HEK293 (cell line): Measurements from ENCODE around the gene FKBP14.

Experiments used
- CTCF ChIA-PET: fragments of 350-600 bp; formaldehyde crosslinking; extraction: SDS; loops from one replicate; lab custom pipeline; 2021; ENCODE audit warnings: antibody characterized with exemption; lab: Yijun Ruan, JAX
- POLR2A ChIA-PET: fragments of 300-600 bp; formaldehyde crosslinking; extraction: SDS; loops from one replicate; lab custom pipeline; 2020; ENCODE audit warnings: antibody characterized with exemption, inconsistent platforms; lab: Yijun Ruan, JAX
- H3K27ac ChIP-seq: fragments of 200-500 bp; sonication (Bioruptor generic); 2 replicates; pipeline ENCODE4 v1.5.1; 2014; ENCODE audit warnings: low read depth, low read length, control low read depth, inconsistent platforms; ENCODE audit errors: extremely low read depth
- H3K36me3 ChIP-seq, 2 experiments: fragments of 200-500 bp in 1 of 2; sonication (Bioruptor generic) in 1 of 2; 1 replicate in 1 of 2; 2 replicates in 1 of 2; pipeline ENCODE4 v1.5.1; 2014 to 2017; ENCODE audit warnings: inconsistent platforms in 2 of 2, low read length in 2 of 2; ENCODE audit not compliant: control insufficient read depth in 2 of 2, insufficient read depth in 1 of 2
- H3K4me1 ChIP-seq: fragments of 200-500 bp; sonication (Bioruptor generic); 2 replicates; pipeline ENCODE4 v1.5.1; 2014; ENCODE audit warnings: mild to moderate bottlenecking, low read length, inconsistent platforms; ENCODE audit not compliant: control insufficient read depth, insufficient read depth
- H3K4me3 ChIP-seq: 2 replicates; pipeline ENCODE4 v1.5.1; 2011; ENCODE audit warnings: low read depth, mild to moderate bottlenecking, control low read depth, low read length, moderate library complexity
- H3K9me3 ChIP-seq: fragments of 200-500 bp; sonication (Bioruptor generic); 2 replicates; pipeline ENCODE4 v1.5.1; 2014; ENCODE audit warnings: low read depth, low read length, inconsistent platforms; ENCODE audit not compliant: control insufficient read depth, insufficient read depth
- ELK4 ChIP-seq: IDR thresholded peaks from 2 replicates; pipeline ENCODE4 v1.6.1; 2011; ENCODE audit warnings: mild to moderate bottlenecking, low read depth, low read length, borderline replicate concordance
- GLI2 ChIP-seq: fragments of 450-650 bp; formaldehyde crosslinking; IDR thresholded peaks from 2 replicates; pipeline ENCODE4; 2017; ENCODE audit warnings: missing biosample characterization, missing genetic modification characterization, low read depth, borderline replicate concordance
- HOXC10 ChIP-seq: sonication (generic); formaldehyde crosslinking; IDR thresholded peaks from 2 replicates; pipeline ENCODE4 v1.8.1; 2023; ENCODE audit warnings: mild to moderate bottlenecking, missing genetic modification reagents
- KLF1 ChIP-seq: fragments of 450-650 bp; formaldehyde crosslinking; IDR thresholded peaks from 2 replicates; pipeline ENCODE4 v1.5.1; 2016; ENCODE audit warnings: missing biosample characterization, missing genetic modification characterization
- KLF16 ChIP-seq: fragments of 450-650 bp; formaldehyde crosslinking; IDR thresholded peaks from 2 replicates; pipeline ENCODE4 v1.5.1; 2017; ENCODE audit warnings: missing biosample characterization, missing genetic modification characterization
- KLF8 ChIP-seq: fragments of 450-650 bp; formaldehyde crosslinking; IDR thresholded peaks from 2 replicates; pipeline ENCODE4 v1.5.1; 2016; ENCODE audit warnings: missing biosample characterization, missing genetic modification characterization
- KLF9 ChIP-seq: fragments of 450-650 bp; formaldehyde crosslinking; IDR thresholded peaks from 2 replicates; pipeline ENCODE4 v1.5.1; 2016; ENCODE audit warnings: missing biosample characterization, missing genetic modification characterization, low read depth
- SALL2 ChIP-seq: fragments of 450-650 bp; formaldehyde crosslinking; IDR thresholded peaks from 2 replicates; pipeline ENCODE4 v1.5.0; 2017; ENCODE audit warnings: missing biosample characterization, mild to moderate bottlenecking, missing genetic modification characterization, borderline replicate concordance
- YY1 ChIP-seq: fragments of 450-650 bp; formaldehyde crosslinking; IDR thresholded peaks from 2 replicates; pipeline ENCODE4 v1.5.1; 2018; ENCODE audit warnings: missing biosample characterization, missing genetic modification characterization
- ZBTB1 ChIP-seq: fragments of 450-650 bp; formaldehyde crosslinking; IDR thresholded peaks from 2 replicates; pipeline ENCODE4 v1.5.1; 2016; ENCODE audit warnings: missing biosample characterization, missing genetic modification characterization
- ZBTB21 ChIP-seq: fragments of 450-650 bp; formaldehyde crosslinking; IDR thresholded peaks from 2 replicates; pipeline ENCODE4 v1.5.1; 2017; ENCODE audit warnings: missing biosample characterization, missing genetic modification characterization
- ZFP3 ChIP-seq: fragments of 450-650 bp; formaldehyde crosslinking; IDR thresholded peaks from 2 replicates; pipeline ENCODE4 v1.5.1; 2016; ENCODE audit warnings: low read depth, missing biosample characterization, missing genetic modification characterization
- ZNF10 ChIP-seq: fragments of 450-650 bp; formaldehyde crosslinking; IDR thresholded peaks from 2 replicates; pipeline ENCODE4 v1.5.1; 2017; ENCODE audit warnings: missing biosample characterization, missing genetic modification characterization
- ZNF223 ChIP-seq: fragments of 450-650 bp; formaldehyde crosslinking; IDR thresholded peaks from 2 replicates; pipeline ENCODE4 v1.5.1; 2016; ENCODE audit warnings: missing biosample characterization, missing genetic modification characterization
- ZNF24 ChIP-seq: fragments of 450-650 bp; formaldehyde crosslinking; IDR thresholded peaks from 2 replicates; pipeline ENCODE4 v1.5.1; 2016; ENCODE audit warnings: missing biosample characterization, missing genetic modification characterization
- ZNF248 ChIP-seq: fragments of 450-650 bp; formaldehyde crosslinking; IDR thresholded peaks from 2 replicates; pipeline ENCODE4 v1.5.1; 2017; ENCODE audit warnings: missing biosample characterization, missing genetic modification characterization
- ZNF324 ChIP-seq: fragments of 450-650 bp; formaldehyde crosslinking; IDR thresholded peaks from 2 replicates; pipeline ENCODE4 v1.5.1; 2016; ENCODE audit warnings: missing biosample characterization, missing genetic modification characterization
- ZNF391 ChIP-seq: fragments of 450-650 bp; formaldehyde crosslinking; IDR thresholded peaks from 2 replicates; pipeline ENCODE4 v1.5.1; 2016; ENCODE audit warnings: low read depth, missing biosample characterization, missing genetic modification characterization, borderline replicate concordance
- ZNF433 ChIP-seq: fragments of 450-650 bp; formaldehyde crosslinking; IDR thresholded peaks from 2 replicates; pipeline ENCODE4 v1.5.1; 2016; ENCODE audit warnings: missing biosample characterization, missing genetic modification characterization, low read depth
- ZNF530 ChIP-seq: fragments of 450-650 bp; formaldehyde crosslinking; IDR thresholded peaks from 2 replicates; pipeline ENCODE4 v1.5.1; 2016; ENCODE audit warnings: low read depth, missing biosample characterization, missing genetic modification characterization
- ZNF548 ChIP-seq: fragments of 450-650 bp; formaldehyde crosslinking; IDR thresholded peaks from 2 replicates; pipeline ENCODE4 v1.5.1; 2016; ENCODE audit warnings: missing biosample characterization, missing genetic modification characterization
- ZNF571 ChIP-seq: fragments of 450-650 bp; formaldehyde crosslinking; IDR thresholded peaks from 2 replicates; pipeline ENCODE4 v1.5.0; 2017; ENCODE audit warnings: missing biosample characterization, missing genetic modification characterization
- ZNF580 ChIP-seq: fragments of 450-650 bp; formaldehyde crosslinking; IDR thresholded peaks from 2 replicates; pipeline ENCODE4 v1.5.1; 2016; ENCODE audit warnings: missing biosample characterization, missing genetic modification characterization
- ZNF626 ChIP-seq: fragments of 450-650 bp; sonication (Bioruptor Pico); formaldehyde crosslinking; IDR thresholded peaks from 2 replicates; pipeline ENCODE4 v1.5.1; 2018; ENCODE audit warnings: missing biosample characterization, missing genetic modification characterization, inconsistent platforms
- ZNF660 ChIP-seq: fragments of 450-650 bp; IDR thresholded peaks from 2 replicates; pipeline ENCODE4 v1.5.1; 2018; ENCODE audit warnings: missing biosample characterization, mild to moderate bottlenecking, missing genetic modification characterization
- ZNF677 ChIP-seq: fragments of 450-650 bp; IDR thresholded peaks from 2 replicates; pipeline ENCODE4 v1.5.0; 2018; ENCODE audit warnings: missing biosample characterization, mild to moderate bottlenecking, missing genetic modification characterization, moderate library complexity
- ZNF692 ChIP-seq: fragments of 450-650 bp; formaldehyde crosslinking; IDR thresholded peaks from 2 replicates; pipeline ENCODE4 v1.5.1; 2016; ENCODE audit warnings: missing biosample characterization, missing genetic modification characterization
- ZNF701 ChIP-seq: fragments of 450-650 bp; formaldehyde crosslinking; IDR thresholded peaks from 2 replicates; pipeline ENCODE4 v1.5.1; 2016; ENCODE audit warnings: missing biosample characterization, missing genetic modification characterization
- ZNF785 ChIP-seq: fragments of 450-650 bp; formaldehyde crosslinking; IDR thresholded peaks from 2 replicates; pipeline ENCODE4 v1.5.1; 2016; ENCODE audit warnings: missing biosample characterization, missing genetic modification characterization
- ZNF791 ChIP-seq: fragments of 450-650 bp; formaldehyde crosslinking; IDR thresholded peaks from 2 replicates; pipeline ENCODE4 v1.5.1; 2016; ENCODE audit warnings: missing biosample characterization, missing genetic modification characterization
- ZXDB ChIP-seq: fragments of 450-650 bp; formaldehyde crosslinking; IDR thresholded peaks from 2 replicates; pipeline ENCODE4 v1.5.1; 2016; ENCODE audit warnings: missing biosample characterization, missing genetic modification characterization
- TF ChIP-seq, protein P1 (sequence below): fragments of 450-650 bp; formaldehyde crosslinking; IDR thresholded peaks from 2 replicates; pipeline ENCODE4 v1.5.1; 2016; ENCODE audit warnings: missing biosample characterization, missing genetic modification characterization

The FKBP14 gene

GRCh38 chr7:30048582-30048981 lies 22.1 kb upstream of the FKBP14 start (continued):
- TF ChIP-seq ZNF391 (tag by site-specific recombination), result no peak

- H3K4me1 ChIP-seq, result no peaks in the 10 kb centered on the region
- CTCF ChIA-PET, result interaction anchor here (2.0 kb wide), 1 partner anchor 15 kb away, joined by 6 read pairs; no protein-coding TSS in a partner anchor
- POLR2A ChIA-PET, result no interaction called here
- H3K4me3 ChIP-seq, result no peak overlapping the region
- no peak for TF ChIP-seq ZNF571
- no peak for TF ChIP-seq ZNF692 (tag by site-specific recombination)
- TF ChIP-seq KLF8 (tag by site-specific recombination), result no peak
- TF ChIP-seq SALL2, result no peak
- no peak for TF ChIP-seq YY1
- TF ChIP-seq KLF9 (tag by site-specific recombination), result no peak
- TF ChIP-seq ZNF324 (tag by site-specific recombination), result no peak
- no peak for TF ChIP-seq ZNF660
- no peak for TF ChIP-seq ZNF580
- TF ChIP-seq ZNF548 (tag by site-specific recombination), result no peak
- TF ChIP-seq HOXC10 (CRISPR knock-in tag), result no peak
- TF ChIP-seq ELK4, result no peak
- no peak for TF ChIP-seq ZNF677 (tag by site-specific recombination)
- TF ChIP-seq ZNF10 (tag by site-specific recombination), result no peak
- no peak for TF ChIP-seq ZNF391 (tag by site-specific recombination)
- no peak for TF ChIP-seq ZNF248 (tag by site-specific recombination)
- no peak for TF ChIP-seq ZNF701
- no peak overlapping the region for H3K27ac ChIP-seq
- peaks cover 12 to 44% of the 10 kb centered on the region in 2 experiments for H3K36me3 ChIP-seq
- H3K9me3 ChIP-seq, result no peaks in the 10 kb centered on the region
Observed at GRCh38 chr7:30047124-30047523, 20.6 kb upstream of the FKBP14 start.

- peaks cover 7 to 41% of the 10 kb centered on the region in 2 experiments for H3K36me3 ChIP-seq
- ChIA-PET POLR2A (no interaction called here), CTCF (no interaction called here)
- no peaks in the 10 kb centered on the region for H3K9me3 ChIP-seq
- no peaks in the 10 kb centered on the region for H3K4me1 ChIP-seq
- H3K4me3 ChIP-seq, result no peak overlapping the region
- no peak overlapping the region for H3K27ac ChIP-seq
- TF ChIP-seq ZNF24 (tag by site-specific recombination) (no peak), ZNF785 (tag by site-specific recombination) (no peak), ZNF791 (no peak), ZNF626 (tag by site-specific recombination) (no peak), ZFP3 (tag by site-specific recombination) (no peak), ZBTB21 (tag by site-specific recombination) (no peak), ZNF433 (no peak), KLF1 (tag by site-specific recombination) (no peak), ZXDB (tag by site-specific recombination) (no peak), ZNF530 (tag by site-specific recombination) (no peak), ZBTB1 (no peak), GLI2 (tag by site-specific recombination) (no peak), ZNF571 (no peak), ZNF223 (tag by site-specific recombination) (no peak), ZNF324 (tag by site-specific recombination) (no peak), KLF16 (tag by site-specific recombination) (no peak)
- TF ChIP-seq, protein P1, sequence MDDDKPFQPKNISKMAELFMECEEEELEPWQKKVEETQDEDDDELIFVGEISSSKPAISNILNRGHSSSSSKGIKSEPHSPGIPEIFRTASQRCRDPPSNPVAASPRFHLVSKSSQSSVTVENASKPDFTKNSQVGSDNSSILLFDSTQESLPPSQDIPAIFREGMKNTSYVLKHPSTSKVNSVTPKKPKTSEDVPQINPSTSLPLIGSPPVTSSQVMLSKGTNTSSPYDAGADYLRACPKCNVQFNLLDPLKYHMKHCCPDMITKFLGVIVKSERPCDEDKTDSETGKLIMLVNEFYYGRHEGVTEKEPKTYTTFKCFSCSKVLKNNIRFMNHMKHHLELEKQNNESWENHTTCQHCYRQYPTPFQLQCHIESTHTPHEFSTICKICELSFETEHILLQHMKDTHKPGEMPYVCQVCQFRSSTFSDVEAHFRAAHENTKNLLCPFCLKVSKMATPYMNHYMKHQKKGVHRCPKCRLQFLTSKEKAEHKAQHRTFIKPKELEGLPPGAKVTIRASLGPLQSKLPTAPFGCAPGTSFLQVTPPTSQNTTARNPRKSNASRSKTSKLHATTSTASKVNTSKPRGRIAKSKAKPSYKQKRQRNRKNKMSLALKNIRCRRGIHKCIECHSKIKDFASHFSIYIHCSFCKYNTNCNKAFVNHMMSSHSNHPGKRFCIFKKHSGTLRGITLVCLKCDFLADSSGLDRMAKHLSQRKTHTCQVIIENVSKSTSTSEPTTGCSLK (tag by site-specific recombination), result no peak
Observed at GRCh38 chr7:30046127-30046770, 19.7 kb upstream of the FKBP14 start.
